Fibroblast of peridontal ligament (primary cell): ENCODE results near the gene CTIF.

Experiments used
- DNase-seq: peaks from one replicate; pipeline ENCODE4 v3.0.0-alpha.2; 2010; ENCODE audit errors: extremely low read depth

CTIF gene

GRCh38 chr18:48729404-48729803 is 190.6 kb downstream of the CTIF start:
- no peak for DNase-seq

GRCh38 chr18:48730010-48730409 is 191.2 kb downstream of the CTIF start:
- DNase-seq: no peak

GRCh38 chr18:48732767-48733424 is 194.1 kb downstream of the CTIF start:
- no peak for DNase-seq

GRCh38 chr18:48733643-48734253 is 194.9 kb downstream of the CTIF start:
- no peak for DNase-seq

- DNase-seq: no peak
Measured at GRCh38 chr18:48734460-48734859, 195.6 kb downstream of the CTIF start.

GRCh38 chr18:48735080-48735676 is 196.3 kb downstream of the CTIF start:
- no peak for DNase-seq

- DNase-seq: peak; percentile 50
Measured at GRCh38 chr18:48735681-48736255, 196.9 kb downstream of the CTIF start.

- DNase-seq: no peak
Measured at GRCh38 chr18:48736321-48737260, 197.8 kb downstream of the CTIF start.

GRCh38 chr18:48739266-48740067 is 200.6 kb downstream of the CTIF start:
- peak; percentile 57 for DNase-seq

- DNase-seq: no peak
Measured at GRCh38 chr18:48740068-48740440, 201.2 kb downstream of the CTIF start.

- no peak for DNase-seq
Measured at GRCh38 chr18:48740851-48741485, 202.1 kb downstream of the CTIF start.

- no peak for DNase-seq
Measured at GRCh38 chr18:48741866-48742265, 203.0 kb downstream of the CTIF start.

- DNase-seq: no peak
Measured at GRCh38 chr18:48742304-48742703, 203.5 kb downstream of the CTIF start.

- peak; percentile 94 for DNase-seq
Measured at GRCh38 chr18:48742706-48743475, 204.1 kb downstream of the CTIF start.

GRCh38 chr18:48743886-48744285 is 205.1 kb downstream of the CTIF start:
- peak; percentile 50 for DNase-seq

- no peak for DNase-seq
Measured at GRCh38 chr18:48745293-48745692, 206.5 kb downstream of the CTIF start.

GRCh38 chr18:48749768-48750167 is 210.9 kb downstream of the CTIF start:
- peak; percentile 83 for DNase-seq

GRCh38 chr18:48750485-48751175 is 211.8 kb downstream of the CTIF start:
- DNase-seq: peak; percentile 82
